ENCODE results near the gene OTOF.

Gene OTOF

DNA sequence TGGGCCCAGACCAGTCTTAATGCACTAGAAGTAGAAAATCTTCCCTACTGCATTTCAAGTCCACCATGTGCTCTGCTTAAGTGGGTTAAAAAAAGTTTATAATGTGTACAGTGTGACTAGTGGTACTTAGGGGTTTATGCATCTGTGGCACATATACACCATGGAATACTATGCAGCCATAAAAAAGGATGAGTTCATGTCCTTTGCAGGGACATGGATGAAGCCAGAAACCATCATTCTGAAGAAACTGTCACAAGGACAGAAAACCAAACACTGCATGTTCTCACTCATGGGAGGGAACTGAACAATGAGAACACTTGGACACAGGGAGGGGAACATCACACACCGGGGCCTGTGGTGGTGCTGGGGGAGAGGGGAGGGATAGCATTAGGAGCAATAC lies 9.4 kb downstream of the OTOF start:
- in situ Hi-C loops (cut with MboI; ENCODE audit: low sequenced_read_pairs): loop anchor here (25.0 kb wide), 1 partner anchor 506 kb away; no protein-coding TSS in a partner anchor

DNA sequence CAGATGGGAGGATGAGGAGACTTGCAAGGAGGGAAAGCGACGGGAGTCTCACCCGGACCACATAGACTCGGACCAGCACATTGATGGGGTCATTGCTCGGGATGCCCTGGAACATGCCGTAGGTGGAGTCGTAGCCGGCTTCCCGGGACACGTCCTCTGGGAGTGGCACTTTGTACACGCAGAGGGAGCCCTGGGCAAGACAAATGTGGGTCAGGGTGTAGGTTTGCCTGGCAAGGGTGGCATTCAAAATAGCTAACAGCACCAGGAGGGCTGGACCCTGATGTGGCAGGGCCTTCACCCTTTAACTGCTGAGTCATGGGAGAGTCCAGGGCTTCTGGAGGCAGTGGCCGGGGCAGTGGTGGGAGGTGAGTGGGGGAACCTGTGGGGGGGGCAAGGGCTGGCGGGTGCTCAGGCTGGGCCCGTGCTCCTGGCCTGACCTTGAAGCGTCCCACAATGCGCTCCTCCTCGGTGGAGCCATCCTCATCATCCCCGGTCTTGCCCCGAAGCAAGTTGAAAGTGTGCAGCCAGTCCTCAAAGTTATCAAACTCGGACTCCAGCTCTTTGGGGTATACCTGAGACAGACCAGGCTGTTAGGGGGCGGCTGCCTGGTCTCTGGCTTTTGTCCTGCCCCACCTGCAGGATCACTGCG lies 11.1 kb downstream of the OTOF start:
- in situ Hi-C loops (cut with MboI; ENCODE audit: low sequenced_read_pairs): loop anchor here (25.0 kb wide), 1 partner anchor 504 kb away; no protein-coding TSS in a partner anchor

DNA sequence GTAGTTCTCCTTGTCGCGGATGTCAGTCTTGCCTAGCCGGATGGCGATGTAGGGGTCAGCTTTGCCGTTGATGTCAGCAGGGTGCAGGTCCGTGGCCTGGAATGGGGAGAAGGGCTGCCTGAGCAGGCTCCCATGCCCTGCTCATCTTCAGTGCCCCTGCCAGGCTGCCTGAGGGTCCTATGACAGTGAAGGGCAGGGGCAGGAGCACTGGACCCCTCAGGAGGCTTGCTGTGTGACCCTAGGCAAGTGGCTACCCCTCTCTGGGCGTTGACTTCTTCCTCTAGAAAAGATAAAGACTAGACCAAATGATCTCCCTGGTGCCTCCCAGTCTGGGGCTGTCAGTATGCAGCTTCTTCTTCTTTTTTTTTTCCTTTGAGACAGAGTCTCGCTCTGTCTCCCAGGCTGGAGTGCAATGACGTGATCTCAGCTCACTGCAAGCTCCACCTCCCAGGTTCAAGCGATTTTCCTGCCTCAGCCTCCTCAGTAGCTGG lies 11.9 kb downstream of the OTOF start:
- in situ Hi-C loops (cut with MboI; ENCODE audit: low sequenced_read_pairs): loop anchor here (25.0 kb wide), 1 partner anchor 504 kb away; no protein-coding TSS in a partner anchor

DNA sequence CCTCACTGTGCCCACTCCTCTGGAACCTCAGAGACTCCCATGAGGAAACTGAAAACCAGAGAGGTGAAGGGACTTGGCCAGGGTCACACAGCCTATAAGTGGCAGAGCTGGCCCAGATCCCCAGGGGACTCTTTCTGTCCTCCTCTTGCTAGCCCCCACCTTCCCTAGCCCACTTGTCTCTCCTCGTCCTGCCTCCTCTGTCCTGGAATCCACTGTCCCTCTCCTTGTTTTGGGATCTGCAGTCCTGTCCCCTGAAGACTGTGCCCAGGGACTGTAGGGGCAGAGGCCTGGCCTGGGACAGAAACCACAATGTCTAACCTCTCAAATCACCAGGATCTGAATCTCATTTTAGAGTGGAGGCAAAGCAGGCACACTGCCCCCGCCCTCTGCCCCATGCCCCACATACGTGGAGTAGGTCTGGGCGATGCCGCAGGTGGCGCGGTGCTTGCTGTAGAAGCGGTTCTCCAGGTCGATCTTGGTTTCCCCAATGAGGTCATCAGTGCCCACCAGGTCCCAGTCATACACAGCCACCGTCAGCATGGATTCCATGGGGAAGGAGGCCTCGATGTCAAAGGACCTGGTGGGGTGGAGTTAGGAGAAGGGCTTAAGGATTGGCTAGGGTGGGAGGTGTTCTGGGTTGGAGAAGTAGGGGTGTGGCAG lies 12.5 kb downstream of the OTOF start:
- in situ Hi-C loops (cut with MboI; ENCODE audit: low sequenced_read_pairs): loop anchor here (25.0 kb wide), 1 partner anchor 503 kb away; no protein-coding TSS in a partner anchor

DNA sequence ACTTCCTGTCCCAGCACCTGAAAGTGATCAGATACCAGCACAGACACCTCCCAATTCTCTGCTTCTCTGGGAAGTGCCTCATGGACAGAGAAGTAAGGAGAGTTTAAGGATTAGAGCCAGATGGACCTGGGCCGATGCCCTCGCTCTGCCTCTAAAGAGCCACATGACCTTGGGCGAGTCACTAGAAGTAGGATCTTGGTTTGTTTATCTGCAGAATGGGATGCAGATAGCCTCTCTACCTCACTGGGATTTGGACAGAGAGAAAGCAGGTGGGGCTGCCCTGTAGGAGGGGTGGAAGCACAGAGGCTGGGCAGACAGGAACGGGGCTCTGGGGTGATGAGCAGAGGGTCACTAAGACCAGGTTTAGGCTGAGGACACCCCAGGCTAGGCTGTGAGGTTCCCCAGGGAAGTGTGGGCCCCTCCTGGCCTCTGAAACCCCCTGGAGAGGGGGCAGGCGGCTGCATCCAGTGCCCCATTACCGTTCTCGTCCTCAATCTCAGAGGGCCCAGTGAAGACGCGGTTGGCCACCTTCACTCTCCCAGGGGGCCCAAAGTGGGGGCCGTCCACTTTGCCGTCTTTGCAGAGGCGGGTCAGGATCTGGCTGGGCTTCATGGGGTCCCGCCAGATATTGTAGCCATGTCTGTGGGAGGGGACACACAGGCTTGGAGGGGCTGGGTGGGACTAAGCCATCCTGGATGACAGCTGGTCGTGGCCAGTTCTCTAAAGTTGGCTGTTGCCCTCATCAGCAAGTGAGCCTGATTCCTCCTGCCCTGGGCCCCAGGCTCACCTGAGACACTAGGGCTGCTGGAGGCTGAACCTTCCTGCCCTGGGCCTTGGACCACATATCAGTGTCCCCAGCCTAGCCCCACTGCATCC lies 13.3 kb downstream of the OTOF start:
- in situ Hi-C loops (cut with MboI; ENCODE audit: low sequenced_read_pairs): loop anchor here (25.0 kb wide), 1 partner anchor 502 kb away; no protein-coding TSS in a partner anchor

DNA sequence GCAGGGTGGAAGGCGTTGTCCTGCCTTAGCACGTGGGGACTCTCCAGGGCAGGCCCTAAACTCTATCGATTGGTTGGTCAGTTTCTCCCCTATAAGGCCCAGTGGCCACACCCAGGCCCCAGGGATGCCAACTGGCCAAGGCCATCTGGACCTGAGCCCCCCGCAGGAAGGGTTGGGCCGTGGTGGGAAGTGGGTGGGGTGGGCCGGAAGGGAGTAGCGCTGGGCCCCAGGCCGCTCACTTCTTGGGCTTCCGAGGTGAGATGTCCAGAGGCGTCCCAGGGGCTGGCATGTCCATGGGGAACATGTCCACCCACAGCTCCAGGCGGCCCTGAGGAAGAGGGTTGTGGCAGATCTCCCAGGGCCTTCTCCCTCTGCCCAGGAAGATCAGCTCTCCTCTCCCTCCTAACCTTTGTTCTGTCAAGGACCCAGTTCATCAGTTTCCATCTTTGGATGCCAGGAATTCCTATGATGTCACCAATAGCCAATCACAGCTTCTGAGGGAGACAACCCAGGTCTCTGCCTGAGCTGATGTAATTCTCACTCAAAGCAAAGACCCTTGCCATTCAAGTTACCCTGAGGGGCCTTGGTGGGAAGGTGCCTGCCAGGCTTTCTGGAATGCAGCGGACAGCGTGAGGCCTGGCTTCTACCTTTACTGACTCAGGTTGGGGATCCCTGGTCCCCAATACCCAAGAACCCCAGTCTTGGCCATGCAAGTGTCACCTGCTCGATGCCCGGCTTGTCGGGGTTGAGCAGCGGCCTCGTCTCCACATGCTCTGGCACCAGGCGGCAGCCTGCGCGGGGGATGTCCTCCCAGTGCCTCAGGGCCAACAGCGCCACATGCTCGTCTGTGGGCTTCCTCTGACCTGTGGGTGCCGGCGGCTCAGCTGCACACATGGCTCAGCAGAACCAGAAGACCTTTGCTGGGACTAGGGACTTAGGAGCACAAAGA lies 14.4 kb downstream of the OTOF start:
- in situ Hi-C loops (cut with MboI; ENCODE audit: low sequenced_read_pairs): loop anchor here (25.0 kb wide), 1 partner anchor 501 kb away; no protein-coding TSS in a partner anchor

DNA sequence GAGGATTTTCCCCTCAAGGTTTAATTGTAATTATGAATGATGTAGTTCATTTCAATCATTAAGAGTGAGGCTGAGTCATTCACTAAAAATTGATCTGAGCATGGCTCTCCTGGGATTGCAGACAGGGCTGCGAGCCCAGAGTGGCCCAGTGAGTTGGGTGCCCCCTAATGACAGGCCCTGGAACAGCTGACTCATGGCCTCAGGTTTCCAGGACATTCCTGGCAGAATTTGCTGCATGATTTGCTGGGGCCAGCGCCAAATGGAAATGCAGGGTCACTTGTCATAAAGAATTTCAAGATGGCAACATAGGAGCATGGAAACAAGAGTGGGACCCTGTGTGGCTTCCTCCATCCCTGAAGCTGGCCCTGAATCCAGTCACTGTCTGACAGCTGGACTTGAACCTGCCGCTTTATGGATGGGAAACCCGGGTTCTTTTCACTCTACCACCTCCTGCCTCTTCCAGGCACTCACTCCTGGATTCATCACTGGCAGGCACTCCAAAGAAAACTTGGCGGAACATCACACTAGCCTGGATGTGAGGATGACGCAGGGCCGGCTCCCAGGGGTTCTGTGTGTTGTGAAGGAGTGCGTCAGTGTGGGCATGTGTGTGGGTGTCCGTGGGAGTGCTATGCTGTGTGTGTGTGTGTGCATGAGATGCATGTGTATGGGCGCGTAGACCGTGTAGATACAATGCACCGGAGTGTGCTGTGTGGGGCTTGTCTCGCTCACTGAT lies 15.2 kb downstream of the OTOF start:
- in situ Hi-C loops (cut with MboI; ENCODE audit: low sequenced_read_pairs): loop anchor here (25.0 kb wide), 1 partner anchor 500 kb away; no protein-coding TSS in a partner anchor

DNA sequence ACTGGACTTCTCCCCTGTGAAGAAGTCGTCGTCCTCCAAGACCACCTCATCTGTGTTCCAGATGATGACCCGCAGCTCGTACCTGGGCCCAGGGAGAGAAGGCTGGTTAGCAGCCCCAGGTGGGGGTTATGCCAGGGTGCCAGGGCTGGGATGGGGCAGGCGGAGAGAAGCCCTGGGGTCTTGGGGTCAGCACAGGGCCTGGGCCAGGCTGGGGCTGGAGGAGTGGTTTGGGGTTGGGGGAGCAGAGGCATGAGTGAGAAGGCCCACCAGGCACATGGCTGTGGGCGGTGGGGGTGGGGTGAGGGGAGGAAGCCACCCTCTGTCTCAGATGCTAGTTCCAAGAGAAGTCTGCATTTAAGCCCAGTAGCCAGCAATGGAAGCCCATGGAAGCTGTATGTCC lies 15.8 kb downstream of the OTOF start:
- in situ Hi-C loops (cut with MboI; ENCODE audit: low sequenced_read_pairs): loop anchor here (25.0 kb wide), 1 partner anchor 500 kb away; no protein-coding TSS in a partner anchor

DNA sequence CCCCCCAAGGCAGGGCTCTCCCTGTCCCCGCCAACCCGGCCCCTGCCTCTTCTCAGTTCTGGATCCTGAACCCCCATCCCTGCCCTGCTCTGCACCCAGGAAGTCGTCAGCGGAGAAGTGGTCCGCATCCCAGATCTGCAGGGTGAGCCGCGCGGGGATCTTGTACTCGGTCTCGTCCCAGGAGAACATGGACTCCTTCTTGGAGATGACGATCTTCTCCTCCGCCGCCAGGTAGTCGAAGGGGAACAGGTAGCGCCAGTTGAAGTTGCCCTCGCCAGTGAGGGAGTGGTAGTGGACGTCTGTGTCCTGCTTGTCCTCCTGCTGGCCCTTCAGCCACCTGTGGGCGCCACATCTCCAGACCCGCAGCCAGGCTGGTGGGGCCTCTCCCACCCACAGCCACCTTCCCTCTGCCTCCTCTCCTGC lies 16.3 kb downstream of the OTOF start:
- in situ Hi-C loops (cut with MboI; ENCODE audit: low sequenced_read_pairs): loop anchor here (25.0 kb wide), 1 partner anchor 499 kb away; no protein-coding TSS in a partner anchor

DNA sequence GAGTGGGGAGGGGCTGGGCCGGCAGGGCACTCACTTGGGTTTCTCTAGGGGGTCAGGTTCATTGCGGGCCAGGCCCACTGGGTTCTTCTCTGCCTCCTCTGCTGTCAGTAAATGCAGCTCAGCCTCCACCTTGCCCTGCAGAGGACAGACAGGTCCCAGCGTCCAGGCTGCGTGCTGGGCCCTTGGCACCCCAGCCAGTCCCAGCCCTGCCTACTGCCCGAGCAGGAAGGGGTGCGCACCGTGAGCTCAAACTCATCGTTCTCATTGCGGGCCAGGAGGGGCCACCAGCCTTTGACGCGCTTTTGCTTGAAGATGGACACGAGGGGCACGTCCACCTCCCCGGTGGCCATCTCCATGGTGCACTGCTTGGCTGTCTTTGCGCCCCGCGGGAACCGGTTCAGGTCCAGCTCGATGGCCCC lies 17.3 kb downstream of the OTOF start:
- in situ Hi-C loops (cut with MboI; ENCODE audit: low sequenced_read_pairs): loop anchor here (25.0 kb wide), 1 partner anchor 498 kb away; no protein-coding TSS in a partner anchor

DNA sequence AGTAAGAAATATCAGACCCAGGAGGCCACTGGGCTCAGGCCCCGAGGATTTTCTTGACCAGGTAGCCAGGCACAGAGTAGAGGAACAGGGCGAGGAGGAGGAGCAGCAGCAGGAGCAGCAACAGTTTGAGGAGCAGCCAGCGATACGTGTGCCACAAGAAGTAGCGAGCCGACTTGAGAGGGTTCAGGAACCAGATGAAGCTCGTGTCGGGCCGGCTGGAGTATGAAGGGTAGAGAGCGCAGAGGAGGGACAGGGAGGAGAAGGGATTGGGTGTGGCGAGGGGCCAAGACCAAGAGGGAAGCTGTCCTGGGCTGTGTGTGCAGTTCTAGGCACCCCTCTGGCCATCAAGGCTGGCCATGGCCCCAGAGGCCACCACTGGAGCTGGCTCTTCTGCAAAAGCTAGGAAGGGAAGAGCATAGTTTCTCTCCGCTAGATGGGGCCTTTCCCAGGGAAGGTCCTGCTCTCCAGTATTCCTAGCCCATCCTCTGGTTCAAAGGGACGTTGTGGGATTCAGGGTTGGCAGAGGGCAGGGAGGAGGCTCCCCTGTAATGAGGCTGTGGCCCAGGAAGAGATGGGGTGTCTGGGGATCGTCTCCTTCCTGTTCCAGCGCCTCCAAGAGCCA lies 17.8 kb downstream of the OTOF start:
- in situ Hi-C loops (cut with MboI; ENCODE audit: low sequenced_read_pairs): loop anchor here (25.0 kb wide), 1 partner anchor 498 kb away; no protein-coding TSS in a partner anchor

DNA sequence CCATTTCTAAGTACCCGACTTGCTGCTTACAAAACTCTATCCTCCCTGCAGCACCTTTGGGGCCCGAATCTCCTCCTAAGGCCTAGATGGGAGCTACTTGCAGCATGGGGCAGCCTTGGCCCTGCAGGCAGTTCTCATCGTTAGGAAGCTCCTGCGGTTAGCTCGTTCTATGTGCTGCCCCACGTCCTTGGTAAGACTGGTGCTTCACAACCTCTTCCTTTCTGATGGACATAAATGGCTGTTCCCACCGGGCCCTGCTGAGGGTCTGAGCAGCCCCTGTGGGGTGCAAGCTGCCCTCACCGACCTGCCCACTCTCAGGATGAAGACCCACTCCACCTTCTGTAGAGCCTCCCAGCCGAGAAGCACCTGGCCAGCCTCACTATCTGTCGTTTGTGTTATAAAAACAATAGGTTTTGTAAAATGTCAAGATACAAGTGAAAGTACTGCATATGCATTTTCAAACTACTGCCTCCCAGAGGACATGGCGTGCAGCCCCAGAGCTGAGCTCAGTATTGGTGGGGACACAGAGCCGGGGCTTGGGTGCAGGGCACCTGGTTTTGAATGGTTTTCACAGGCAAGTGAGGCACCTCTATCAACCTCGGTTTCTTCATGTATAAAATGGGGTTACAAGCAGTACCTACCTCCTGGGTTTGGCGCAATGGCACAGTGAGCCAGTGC lies 19.4 kb downstream of the OTOF start:
- in situ Hi-C loops (cut with MboI; ENCODE audit: low sequenced_read_pairs): loop anchor here (25.0 kb wide), 1 partner anchor 496 kb away; no protein-coding TSS in a partner anchor

DNA sequence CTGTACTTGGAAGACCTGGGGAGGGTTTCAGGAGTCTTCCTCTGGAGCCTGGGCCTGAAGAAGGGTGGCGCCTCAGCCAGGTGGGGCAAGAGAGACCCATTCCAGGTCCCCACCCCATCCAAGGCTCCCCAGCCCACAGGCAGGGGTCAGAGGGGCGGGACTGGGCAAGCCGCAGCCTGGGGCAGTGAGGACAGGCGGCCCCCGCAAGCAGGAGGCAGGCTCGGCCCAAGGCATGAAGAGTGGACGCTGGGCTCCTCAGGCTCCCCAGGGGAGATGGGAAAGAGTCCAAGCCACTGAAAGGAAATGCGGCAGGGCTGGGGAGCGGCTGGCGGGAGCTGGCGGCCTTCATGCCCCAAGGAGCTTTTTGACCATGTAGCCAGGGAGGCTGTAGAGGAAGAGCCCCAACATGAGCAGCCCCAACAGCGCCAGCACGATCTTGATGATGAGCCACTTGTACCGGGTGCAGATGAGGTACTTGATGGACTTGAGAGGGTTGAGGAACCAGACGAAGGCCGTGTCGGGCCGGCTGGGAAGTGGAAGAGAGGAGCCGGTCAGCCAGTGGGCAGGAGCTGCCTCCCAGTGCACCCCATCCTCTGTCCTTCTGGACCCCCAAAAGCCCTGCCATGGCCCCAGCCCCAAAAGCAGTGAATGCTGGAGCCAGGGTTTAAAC lies 20.1 kb downstream of the OTOF start:
- in situ Hi-C loops (cut with MboI; ENCODE audit: low sequenced_read_pairs): loop anchor here (25.0 kb wide), 1 partner anchor 496 kb away; no protein-coding TSS in a partner anchor

DNA sequence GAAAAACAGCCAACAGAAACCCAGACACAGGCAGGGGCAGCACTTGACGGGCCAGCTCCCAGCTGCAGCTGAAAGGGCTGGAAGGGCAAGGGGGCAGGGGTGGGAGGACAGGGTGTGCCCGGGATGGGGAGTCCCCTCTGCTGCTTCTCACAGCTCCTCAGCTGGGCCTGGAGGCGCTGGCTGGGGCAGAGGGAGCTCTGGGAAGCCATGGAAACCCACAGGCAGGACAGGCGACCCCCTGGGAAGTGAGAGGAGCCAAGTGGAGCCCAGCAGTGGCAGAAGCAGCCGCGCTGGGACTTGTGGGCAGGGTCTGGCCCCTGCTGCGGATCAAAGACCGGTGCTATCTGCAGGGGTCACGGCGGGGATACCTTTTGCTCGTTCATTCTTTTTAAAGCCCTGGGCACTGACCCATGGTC lies 20.7 kb downstream of the OTOF start:
- in situ Hi-C loops (cut with MboI; ENCODE audit: low sequenced_read_pairs): loop anchor here (25.0 kb wide), 1 partner anchor 495 kb away; no protein-coding TSS in a partner anchor

DNA sequence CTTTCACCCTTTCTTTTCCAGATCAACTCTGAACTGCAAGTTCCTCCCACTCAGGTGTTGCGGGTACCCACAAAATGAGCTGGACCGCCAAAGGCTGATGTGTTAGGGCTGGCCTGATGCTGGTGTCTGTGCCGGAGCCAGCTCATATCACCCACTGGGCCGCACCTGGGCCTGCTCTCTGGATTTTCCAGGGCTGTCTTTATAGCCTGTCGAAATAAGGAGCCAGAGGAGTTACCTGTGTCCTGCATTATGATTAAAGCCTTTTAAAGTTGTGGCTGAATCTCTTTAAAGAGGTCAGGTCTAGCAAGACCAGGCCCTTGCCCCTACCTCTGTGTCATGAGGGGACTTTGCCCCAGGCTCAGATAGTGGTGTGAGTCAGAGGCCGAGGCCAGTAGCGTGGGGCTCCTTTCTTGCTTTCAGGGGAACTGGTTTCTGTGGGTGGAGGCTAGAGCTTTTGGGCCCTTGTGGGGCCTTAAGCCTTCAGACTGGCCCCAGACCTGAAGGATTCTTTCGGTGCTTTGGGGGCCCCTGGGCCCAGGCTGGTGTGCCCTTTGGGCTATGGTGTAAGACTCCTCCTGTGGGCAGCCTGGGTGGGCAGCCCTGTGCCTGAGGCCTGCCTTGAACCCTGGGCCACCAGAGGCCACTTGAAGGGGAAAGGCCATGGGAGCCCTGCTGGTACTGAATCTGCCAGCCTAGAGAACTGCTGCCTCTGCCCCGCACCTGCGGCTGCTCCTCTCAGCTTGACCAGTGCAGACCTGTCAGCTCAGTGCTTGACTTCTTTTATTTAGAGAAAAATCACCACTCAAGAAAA lies 21.3 kb downstream of the OTOF start:
- in situ Hi-C loops (cut with MboI; ENCODE audit: low sequenced_read_pairs): loop anchor here (25.0 kb wide), 1 partner anchor 494 kb away; no protein-coding TSS in a partner anchor

Measured in HL-60/S4 treated with phorbol 12-myristate 13-acetate at 8.2 ng/mL for 4 days and 3 days (cell line).